GM10847 (cell line): ENCODE data around the gene LSM4.

ENCODE experiments used
- POLR2A ChIP-seq: IDR thresholded peaks from 2 replicates; pipeline ENCODE4 v1.6.1; 2011; ENCODE audit not compliant: insufficient read length; ENCODE audit errors: extremely low read depth

Gene LSM4

DNA sequence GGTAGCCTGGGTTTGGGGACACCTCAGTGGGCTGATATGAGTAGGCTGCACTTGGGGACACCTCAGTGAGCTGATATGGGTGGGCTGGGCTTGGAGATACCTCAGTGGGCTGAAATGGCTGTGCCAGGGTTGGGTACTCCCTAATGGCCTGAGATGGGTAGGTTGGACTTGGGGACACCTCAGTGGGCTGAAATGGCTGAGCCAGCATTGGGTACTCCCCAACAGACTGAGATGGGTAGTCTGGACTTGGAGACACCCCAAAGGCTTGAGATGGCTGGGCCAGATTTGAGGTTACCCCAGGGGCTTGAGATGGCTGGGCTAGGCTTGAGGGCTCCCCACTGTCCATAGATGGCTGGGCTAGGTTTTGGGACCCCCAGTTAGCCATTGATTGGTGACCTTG lies 60.7 kb downstream of the LSM4 start:
- no peak for TF ChIP-seq POLR2A

DNA sequence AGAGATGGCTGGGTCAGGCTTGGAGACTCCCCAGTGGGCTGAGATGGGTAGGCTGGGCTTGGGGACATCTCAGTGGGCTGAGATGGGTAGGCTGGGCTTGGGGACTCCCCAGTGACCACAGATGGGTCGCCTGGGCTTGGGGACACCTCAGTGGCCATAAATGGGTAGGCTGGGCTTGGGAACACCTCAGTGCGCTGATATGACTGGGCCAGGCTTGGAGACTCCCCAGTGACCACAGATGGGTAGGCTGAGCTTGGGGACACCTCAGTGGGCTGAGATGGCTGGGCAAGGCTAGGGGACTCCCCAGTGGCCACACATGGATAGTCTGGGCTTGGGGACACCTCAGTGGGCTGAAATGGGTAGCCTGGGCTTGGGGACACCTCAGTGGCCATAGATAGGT lies 61.4 kb downstream of the LSM4 start:
- no peak for TF ChIP-seq POLR2A

- TF ChIP-seq POLR2A = no peak
These were observed 63.0 kb downstream of the LSM4 start for GRCh38 chr19:18259893-18260292.

DNA sequence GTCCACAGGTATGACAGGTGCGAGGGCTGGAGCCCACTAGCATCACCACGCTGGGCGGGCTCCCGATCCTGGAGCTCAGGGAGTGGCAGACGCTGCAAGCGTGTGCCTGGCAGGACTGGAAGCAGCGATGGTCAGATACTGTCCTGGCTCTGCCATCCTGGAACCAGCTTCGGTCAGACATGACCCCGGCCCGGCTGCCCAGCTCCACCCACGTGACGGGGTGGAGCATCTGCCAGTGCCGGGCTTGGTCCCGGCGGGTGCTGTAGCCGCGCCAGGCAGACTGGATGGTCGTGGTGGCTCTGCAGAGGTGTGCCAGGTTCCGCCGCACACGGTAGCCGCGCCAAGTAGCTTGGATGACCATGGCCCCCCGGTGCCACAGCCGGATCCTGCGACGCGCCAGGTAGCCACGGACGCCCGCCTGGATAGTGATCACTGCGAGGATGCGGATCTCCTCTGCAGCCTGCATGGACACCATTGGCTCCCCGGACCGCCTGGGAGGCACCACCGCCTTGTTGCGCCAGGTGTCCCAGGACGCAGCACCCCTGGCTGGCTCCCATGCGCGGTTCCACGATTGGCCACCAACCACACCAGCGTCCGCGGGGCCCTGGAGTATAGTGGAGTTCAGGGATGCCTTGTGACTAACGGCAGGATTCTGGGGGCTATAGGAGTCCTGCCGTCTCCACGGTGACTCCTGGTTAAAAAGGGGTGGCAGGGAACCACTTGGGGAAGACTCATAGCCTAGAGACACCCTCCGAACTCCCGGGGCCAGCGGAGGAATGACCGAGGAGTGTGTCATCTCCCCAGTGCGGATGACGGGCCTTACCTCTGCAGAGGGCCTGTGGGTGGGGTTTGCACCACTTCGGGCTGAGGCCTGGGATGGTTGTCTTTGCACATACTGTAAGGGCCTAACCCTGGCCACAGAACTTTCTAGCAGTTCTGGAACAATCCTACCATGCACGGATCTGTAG lies 65.1 kb downstream of the LSM4 start:
- no peak for TF ChIP-seq POLR2A
